B cell (primary cell): ENCODE data around the gene AFF1. TPM values are rescaled to one million over a fixed set of nuclear protein-coding genes. Genes with fewer than 3 reads are reported as not detected.

ENCODE experiments used
- ATAC-seq: fragments of 200-7000 bp; cut with Tn5 transposase; one replicate; pipeline ENCODE4 v1.10.0; 2021; ENCODE audit warnings: low read depth, mild to moderate bottlenecking, moderate number of reproducible peaks, moderate library complexity
- CTCF ChIA-PET: fragments of 350-600 bp; sonication (Branson Sonifier 250); formaldehyde crosslinking; loops from one replicate; lab custom pipeline; 2021; ENCODE audit warnings: antibody characterized with exemption, inconsistent platforms; lab: Charles Lee
- POLR2A ChIA-PET: fragments of 350-600 bp; sonication (Branson Sonifier 250); formaldehyde crosslinking; loops from one replicate; lab custom pipeline; 2021; ENCODE audit warnings: antibody characterized with exemption; lab: Charles Lee
- DNase-seq: peaks from one replicate; pipeline ENCODE4 v3.0.0; 2013
- H2AFZ ChIP-seq: 2 replicates; pipeline ENCODE4 v1.6.1; 2012; ENCODE audit warnings: mild to moderate bottlenecking, low read depth, low read length; ENCODE audit not compliant: insufficient read depth, poor library complexity, severe bottlenecking
- H3K27ac ChIP-seq, 2 donors: 1 replicate in 1 of 2; 2 replicates in 1 of 2; pipeline ENCODE4 v1.5.1; 2012 to 2013; ENCODE audit warnings: low read length in 2 of 2, mild to moderate bottlenecking in 2 of 2, moderate library complexity in 1 of 2
- H3K27me3 ChIP-seq, 4 experiments: fragments of 200-600 bp in 1 of 4; sonication (generic) in 1 of 4; replicated peaks in 1 of 4; 1 replicate in 2 of 4; 2 replicates in 2 of 4; pipeline versions ENCODE4 v1.6.1 to v1.7.0; 2013 to 2016; ENCODE audit warnings: low read length in 3 of 4, mild to moderate bottlenecking in 2 of 4, mixed read lengths in 1 of 4, moderate library complexity in 1 of 4; ENCODE audit not compliant: insufficient read depth in 4 of 4, control insufficient read depth in 3 of 4; ENCODE audit errors: control extremely low read depth in 1 of 4
- H3K36me3 ChIP-seq, 2 experiments: replicated peaks in 1 of 2; 1 replicate in 1 of 2; 2 replicates in 1 of 2; pipeline versions ENCODE4 v1.6.1 to v1.7.1; 2013; ENCODE audit warnings: low read length in 1 of 2; ENCODE audit not compliant: insufficient read depth in 2 of 2, control insufficient read depth in 1 of 2; ENCODE audit errors: control extremely low read depth in 1 of 2, extremely low read depth in 1 of 2
- H3K4me1 ChIP-seq, 2 donors: fragments of 200-600 bp in 1 of 2; sonication (generic) in 1 of 2; 1 replicate in 1 of 2; 2 replicates in 1 of 2; pipeline versions ENCODE4 v1.5.1 to v1.6.1; 2013 to 2017; ENCODE audit warnings: low read length in 2 of 2; ENCODE audit not compliant: control insufficient read depth in 2 of 2, insufficient read depth in 2 of 2
- H3K4me2 ChIP-seq: replicated peaks from 2 replicates; pipeline ENCODE3; 2012; ENCODE audit warnings: mild to moderate bottlenecking, low read depth, low read length; ENCODE audit not compliant: poor library complexity, severe bottlenecking
- H3K4me3 ChIP-seq, 5 experiments: fragments of 200-600 bp in 1 of 5; sonication (generic) in 1 of 5; 1 replicate in 3 of 5; 2 replicates in 2 of 5; pipeline versions ENCODE4 v1.5.1 to v1.7.0; 2011 to 2016; ENCODE audit warnings: low read length in 4 of 5, mild to moderate bottlenecking in 4 of 5, low read depth in 2 of 5, control low read depth in 1 of 5, moderate library complexity in 1 of 5; ENCODE audit not compliant: insufficient read depth in 1 of 5; ENCODE audit errors: control extremely low read depth in 1 of 5, extremely low read depth in 1 of 5
- H3K79me2 ChIP-seq: fragments of 200-600 bp; sonication (generic); one replicate; pipeline ENCODE4 v1.6.0; 2016; ENCODE audit warnings: low read length; ENCODE audit not compliant: control insufficient read depth, insufficient read depth
- H3K9ac ChIP-seq: fragments of 200-600 bp; sonication (generic); 2 replicates; pipeline ENCODE4 v1.6.1; 2017; ENCODE audit warnings: mild to moderate bottlenecking, low read length, moderate library complexity
- H3K9me3 ChIP-seq, 3 donors: one replicate each; pipeline versions ENCODE4 v1.6.1 to v1.7.1; 2013; ENCODE audit warnings: low read length in 2 of 3; ENCODE audit not compliant: control insufficient read depth in 2 of 3, insufficient read depth in 1 of 3; ENCODE audit errors: control extremely low read depth in 1 of 3
- H4K20me1 ChIP-seq: 2 replicates; pipeline ENCODE4 v1.6.0; 2012; ENCODE audit warnings: mild to moderate bottlenecking, low read length; ENCODE audit not compliant: insufficient read depth, control insufficient read depth, poor library complexity, severe bottlenecking
- H3K27ac Mint-ChIP-seq: one replicate; pipeline ENCODE4 v1.8.0; 2021; ENCODE audit warnings: mixed read lengths
- H3K27me3 Mint-ChIP-seq: one replicate; pipeline ENCODE4 v1.8.0; 2021; ENCODE audit warnings: mixed read lengths
- H3K4me1 Mint-ChIP-seq: one replicate; pipeline ENCODE4 v1.8.0; 2021; ENCODE audit warnings: mixed read lengths
- H3K4me3 Mint-ChIP-seq: one replicate; pipeline ENCODE4 v1.8.0; 2021; ENCODE audit warnings: mixed read lengths
- H3K9me3 Mint-ChIP-seq: one replicate; pipeline ENCODE4 v1.8.0; 2022; ENCODE audit warnings: mixed read lengths; ENCODE audit not compliant: insufficient read depth
- CTCF ChIP-seq: fragments of 200-600 bp; IDR thresholded peaks from one replicate; pipeline ENCODE4 v1.8.0; 2022; ENCODE audit warnings: antibody characterized with exemption, mild to moderate bottlenecking
- EZH2 ChIP-seq: IDR thresholded peaks from 2 replicates; pipeline ENCODE4 v1.6.1; 2012; ENCODE audit warnings: borderline replicate concordance, low read depth, mild to moderate bottlenecking, moderate library complexity, low read length; ENCODE audit not compliant: insufficient read depth, poor library complexity, severe bottlenecking
- WGBS: methylation state at CpG from one replicate; pipeline ENCODE4 v1.1.5; 2013; ENCODE audit warnings: missing lambda C conversion rate; ENCODE audit not compliant: insufficient coverage; 5-methylcytosine and 5-hydroxymethylcytosine counted together
- intact Hi-C: fragments of 100-400 bp; cut with micrococcal nuclease; formaldehyde crosslinking; loops from one replicate; pipeline ENCODE4 v1.10.0; 2022
- polyA plus RNA-seq: library from polyadenylated mRNA; depleted of rRNA; stranded (reverse); fragments of >200 nt; gene quantifications from 2 replicates; pipeline ENCODE4 v1.2.3, GENCODE V29; 2012
- total RNA-seq, 2 donors: library from RNA; stranded (reverse); fragments of 120-200 nt in 1 of 2; gene quantifications; 1 replicate in 1 of 2; 2 replicates in 1 of 2; pipeline versions ENCODE4 v1.2.3 to v1.2.4, GENCODE V29; 2013 to 2022

AFF1 gene
- total and polyA plus RNA-seq, 2 donors (not counting 1 experiment from before 2014, with no cell fraction given) = 15.3 to 135 TPM

- H2AFZ ChIP-seq = no peak overlapping the region
- no peak overlapping the region for H3K9ac ChIP-seq
- peak overlapping the region; percentile 46 for H3K27ac Mint-ChIP-seq
- no peak for ATAC-seq
- TF ChIP-seq EZH2 (no peak), CTCF (no peak)
- H3K27me3 ChIP-seq = no peaks in the 10 kb centered on the region
- no peaks in the 10 kb centered on the region for H3K27me3 Mint-ChIP-seq
- H3K79me2 ChIP-seq = peaks cover 4% of the 10 kb centered on the region
- H3K36me3 ChIP-seq = peaks cover 3 to 52% of the 10 kb centered on the region in 2 experiments
- peaks cover 22% of the 10 kb centered on the region for H4K20me1 ChIP-seq
- H3K27ac ChIP-seq = no peak overlapping the region
- ChIA-PET CTCF (interaction anchor here (1.5 to 4.6 kb wide), 2 partner anchors 33 to 195 kb away, joined by 3 to 37 read pairs; no protein-coding TSS in a partner anchor), POLR2A (interaction anchor here (0.7 kb wide), 1 partner anchor 34 kb away, joined by 3 read pairs; no protein-coding TSS in a partner anchor)
- no peaks in the 10 kb centered on the region for H3K9me3 ChIP-seq
- peaks cover 24% of the 10 kb centered on the region for H3K4me1 Mint-ChIP-seq
- DNase-seq = no peak
- H3K9me3 Mint-ChIP-seq = no peaks in the 10 kb centered on the region
- H3K4me2 ChIP-seq = no peak overlapping the region
- no peak overlapping the region for H3K4me3 Mint-ChIP-seq
- H3K4me1 ChIP-seq = peaks cover 0 to 4% of the 10 kb centered on the region in 2 donors
- intact Hi-C loops = no loop called here
- H3K4me3 ChIP-seq = no peak overlapping the region
- WGBS = 100% methylated on average over 1 of the region's 5 CpGs
These were observed 182.9 kb downstream of the AFF1 start for GRCh38 chr4:87117732-87118075.

GRCh38 chr4:87118421-87118820 lies 183.6 kb downstream of the AFF1 start:
- ATAC-seq = no peak
- peaks cover 26% of the 10 kb centered on the region for H4K20me1 ChIP-seq
- H3K9me3 Mint-ChIP-seq = no peaks in the 10 kb centered on the region
- no peak overlapping the region for H3K4me3 Mint-ChIP-seq
- ChIA-PET POLR2A (no interaction called here), CTCF (interaction anchor here (1.3 to 1.5 kb wide), 2 partner anchors 32 to 196 kb away, joined by 3 to 4 read pairs; no protein-coding TSS in a partner anchor)
- no peak overlapping the region for H2AFZ ChIP-seq
- peaks cover 0 to 4% of the 10 kb centered on the region in 2 donors for H3K4me1 ChIP-seq
- peaks cover 5 to 47% of the 10 kb centered on the region in 2 experiments for H3K36me3 ChIP-seq
- no peak overlapping the region for H3K4me3 ChIP-seq
- H3K4me2 ChIP-seq = no peak overlapping the region
- no peak overlapping the region for H3K27ac ChIP-seq
- WGBS = no CpG with 5 or more reads among the region's 1 CpG
- no peak overlapping the region for H3K27ac Mint-ChIP-seq
- H3K9me3 ChIP-seq = no peaks in the 10 kb centered on the region
- no peak for DNase-seq
- H3K27me3 ChIP-seq = no peaks in the 10 kb centered on the region
- H3K9ac ChIP-seq = no peak overlapping the region
- H3K4me1 Mint-ChIP-seq = peaks cover 24% of the 10 kb centered on the region
- intact Hi-C loops = no loop called here
- H3K79me2 ChIP-seq = peaks cover 4% of the 10 kb centered on the region
- H3K27me3 Mint-ChIP-seq = no peaks in the 10 kb centered on the region
- TF ChIP-seq CTCF (no peak), EZH2 (no peak)
